ENCODE data around the gene ZDHHC11B.
"Not testable (repeated sequence)": the region's sequence is repeated elsewhere in the genome, so short reads cannot be mapped to it uniquely, and the experiment has no call there.

The ZDHHC11B gene

GRCh38 chr5:732754-733454 is 51.6 kb downstream of the ZDHHC11B start:
- H3K27me3 ChIP-seq; H3K4me1 ChIP-seq; H3K36me3 ChIP-seq; H3K9me3 ChIP-seq; H3K4me3 ChIP-seq (ENCODE audit: low read depth, low read length); DNase-seq: not testable (repeated sequence)

GRCh38 chr5:729225-729624 is 55.3 kb downstream of the ZDHHC11B start:
- not testable (repeated sequence) for H3K27me3 ChIP-seq; H3K4me3 ChIP-seq (ENCODE audit: low read depth, low read length); H3K4me1 ChIP-seq; H3K36me3 ChIP-seq; DNase-seq; H3K9me3 ChIP-seq

GRCh38 chr5:727087-727486 is 57.4 kb downstream of the ZDHHC11B start:
- peak; percentile 49 for DNase-seq
- TF ChIP-seq CTCF (IDR thresholded peaks at IDR 0.05; ENCODE audit: low read depth, low read length) = peak; percentile 39

GRCh38 chr5:723865-724264 is 60.7 kb downstream of the ZDHHC11B start:
- not testable (repeated sequence) for H3K4me1 ChIP-seq; H3K4me3 ChIP-seq (ENCODE audit: low read depth, low read length); DNase-seq; H3K36me3 ChIP-seq; H3K9me3 ChIP-seq; H3K27me3 ChIP-seq

More at GRCh38 chr5:727087-727486, 57.4 kb downstream of the ZDHHC11B start:
- not testable (repeated sequence) for H3K4me1 ChIP-seq; H3K36me3 ChIP-seq; H3K27me3 ChIP-seq; H3K9me3 ChIP-seq; H3K4me3 ChIP-seq (ENCODE audit: low read depth, low read length)

GRCh38 chr5:723309-723708 is 61.2 kb downstream of the ZDHHC11B start:
- H3K4me3 ChIP-seq (ENCODE audit: low read depth, low read length); H3K4me1 ChIP-seq; H3K9me3 ChIP-seq; H3K27me3 ChIP-seq; H3K36me3 ChIP-seq; DNase-seq: not testable (repeated sequence)

- H3K9me3 ChIP-seq; H3K4me1 ChIP-seq; H3K36me3 ChIP-seq; H3K27me3 ChIP-seq; H3K4me3 ChIP-seq (ENCODE audit: low read depth, low read length); DNase-seq: not testable (repeated sequence)
Observed at GRCh38 chr5:719379-719778, 65.2 kb downstream of the ZDHHC11B start.

GRCh38 chr5:717143-717542 is 67.4 kb downstream of the ZDHHC11B start:
- no peak for DNase-seq
- H3K4me1 ChIP-seq = no peaks in the 10 kb centered on the region
- no peaks in the 10 kb centered on the region; the same call in 1 of the 2 replicates for H3K27me3 ChIP-seq
- peaks cover 2% of the 10 kb centered on the region; the same call in 1 of the 2 replicates for H3K9me3 ChIP-seq
- no peak overlapping the region for H3K4me3 ChIP-seq (ENCODE audit: low read depth, low read length)
- no peaks in the 10 kb centered on the region for H3K36me3 ChIP-seq
- TF ChIP-seq CTCF (IDR thresholded peaks at IDR 0.05; ENCODE audit: low read depth, low read length) = no peak

- not testable (repeated sequence) for H3K4me3 ChIP-seq (ENCODE audit: low read depth, low read length); DNase-seq; H3K9me3 ChIP-seq; H3K36me3 ChIP-seq; H3K27me3 ChIP-seq; H3K4me1 ChIP-seq
Observed at GRCh38 chr5:716740-717139, 67.8 kb downstream of the ZDHHC11B start.

GRCh38 chr5:715636-716035 is 68.9 kb downstream of the ZDHHC11B start:
- H3K9me3 ChIP-seq; H3K27me3 ChIP-seq; H3K4me3 ChIP-seq (ENCODE audit: low read depth, low read length); DNase-seq; H3K4me1 ChIP-seq; H3K36me3 ChIP-seq: not testable (repeated sequence)

- not testable (repeated sequence) for DNase-seq; H3K9me3 ChIP-seq; H3K4me3 ChIP-seq (ENCODE audit: low read depth, low read length); H3K4me1 ChIP-seq; H3K27me3 ChIP-seq; H3K36me3 ChIP-seq
Observed at GRCh38 chr5:714215-715118, 70.1 kb downstream of the ZDHHC11B start.

GRCh38 chr5:713686-714085 is 70.8 kb downstream of the ZDHHC11B start:
- not testable (repeated sequence) for H3K9me3 ChIP-seq; H3K4me3 ChIP-seq (ENCODE audit: low read depth, low read length); H3K27me3 ChIP-seq; H3K36me3 ChIP-seq; DNase-seq; H3K4me1 ChIP-seq

GRCh38 chr5:708848-709517 is 75.5 kb downstream of the ZDHHC11B start:
- H3K4me1 ChIP-seq; H3K27me3 ChIP-seq; H3K4me3 ChIP-seq (ENCODE audit: low read depth, low read length); H3K9me3 ChIP-seq; DNase-seq; H3K36me3 ChIP-seq: not testable (repeated sequence)

GRCh38 chr5:708374-708773 is 76.2 kb downstream of the ZDHHC11B start:
- H3K4me3 ChIP-seq (ENCODE audit: low read depth, low read length); H3K9me3 ChIP-seq; H3K27me3 ChIP-seq; DNase-seq; H3K4me1 ChIP-seq; H3K36me3 ChIP-seq: not testable (repeated sequence)
